Colon (tissue), 2 donors: ENCODE results near the gene ERVK3-1.
"Not testable (repeated sequence)": the region's sequence is repeated elsewhere in the genome, so short reads cannot be mapped to it uniquely, and the experiment has no call there.

Source experiments
- FAIRE-seq: peaks from 2 replicates; lab custom pipeline; 2012; peaks lifted over from hg19 to GRCh38; lab: Jason Lieb, UNC
- donor health status: control.
- donor health status: control.

The ERVK3-1 gene

GRCh38 chr19:58305065-58305931, at the start of gene ERVK3-1:
TSS of gene ERVK3-1 (plus strand) at chr19:58305377. CDS start at chr19:58312169, 6,792 bp downstream.
- FAIRE-seq: no peak

- not testable (repeated sequence) for FAIRE-seq
Measured at GRCh38 chr19:58258259-58258658, 46.9 kb upstream of the ERVK3-1 start.

GRCh38 chr19:58261600-58261967, 43.6 kb upstream of the ERVK3-1 start:
- no peak for FAIRE-seq

- no peak for FAIRE-seq
Measured at GRCh38 chr19:58261968-58262921, 42.9 kb upstream of the ERVK3-1 start.

- no peak for FAIRE-seq
Measured at GRCh38 chr19:58262922-58263296, 42.3 kb upstream of the ERVK3-1 start.

- FAIRE-seq: no peak
Measured at GRCh38 chr19:58265100-58265499, 40.1 kb upstream of the ERVK3-1 start.

- FAIRE-seq: no peak
Measured at GRCh38 chr19:58268344-58268743, 36.8 kb upstream of the ERVK3-1 start.

- no peak for FAIRE-seq
Measured at GRCh38 chr19:58274771-58275201, 30.4 kb upstream of the ERVK3-1 start.

- no peak for FAIRE-seq
Measured at GRCh38 chr19:58275564-58275963, 29.6 kb upstream of the ERVK3-1 start.

- FAIRE-seq: no peak
Measured at GRCh38 chr19:58277197-58277596, 28.0 kb upstream of the ERVK3-1 start.

- FAIRE-seq: no peak
Measured at GRCh38 chr19:58277748-58278540, 27.2 kb upstream of the ERVK3-1 start.

- peak; percentile 49 for FAIRE-seq
Measured at GRCh38 chr19:58278541-58279041, 26.6 kb upstream of the ERVK3-1 start, which contains the start of gene ZNF8. TSS of gene ZNF8 (plus strand) at chr19:58278955. CDS start at chr19:58279082, 127 bp downstream.

- no peak for FAIRE-seq
Measured at GRCh38 chr19:58279042-58279924, 25.9 kb upstream of the ERVK3-1 start.

- FAIRE-seq: no peak
Measured at GRCh38 chr19:58279925-58280316, 25.3 kb upstream of the ERVK3-1 start.

- no peak for FAIRE-seq
Measured at GRCh38 chr19:58284199-58284598, 21.0 kb upstream of the ERVK3-1 start.

GRCh38 chr19:58291943-58292342, 13.2 kb upstream of the ERVK3-1 start:
- FAIRE-seq: no peak

GRCh38 chr19:58294743-58295374, 10.3 kb upstream of the ERVK3-1 start:
- no peak for FAIRE-seq

- no peak for FAIRE-seq
Measured at GRCh38 chr19:58296104-58296503, 9.1 kb upstream of the ERVK3-1 start.

GRCh38 chr19:58300620-58301019, 4.6 kb upstream of the ERVK3-1 start:
- FAIRE-seq: no peak

GRCh38 chr19:58304255-58304654, 922 bp upstream of the ERVK3-1 start:
- FAIRE-seq: no peak
